HG03442 (cell line): ENCODE measurements around the gene USP40.

ENCODE experiments used
- ATAC-seq: cut with Tn5 transposase; IDR thresholded peaks from one replicate; pipeline ENCODE4 v1.9.1; 2021; ENCODE audit warnings: mild to moderate bottlenecking, moderate library complexity; ENCODE audit not compliant: unreplicated experiment

The USP40 gene

DNA sequence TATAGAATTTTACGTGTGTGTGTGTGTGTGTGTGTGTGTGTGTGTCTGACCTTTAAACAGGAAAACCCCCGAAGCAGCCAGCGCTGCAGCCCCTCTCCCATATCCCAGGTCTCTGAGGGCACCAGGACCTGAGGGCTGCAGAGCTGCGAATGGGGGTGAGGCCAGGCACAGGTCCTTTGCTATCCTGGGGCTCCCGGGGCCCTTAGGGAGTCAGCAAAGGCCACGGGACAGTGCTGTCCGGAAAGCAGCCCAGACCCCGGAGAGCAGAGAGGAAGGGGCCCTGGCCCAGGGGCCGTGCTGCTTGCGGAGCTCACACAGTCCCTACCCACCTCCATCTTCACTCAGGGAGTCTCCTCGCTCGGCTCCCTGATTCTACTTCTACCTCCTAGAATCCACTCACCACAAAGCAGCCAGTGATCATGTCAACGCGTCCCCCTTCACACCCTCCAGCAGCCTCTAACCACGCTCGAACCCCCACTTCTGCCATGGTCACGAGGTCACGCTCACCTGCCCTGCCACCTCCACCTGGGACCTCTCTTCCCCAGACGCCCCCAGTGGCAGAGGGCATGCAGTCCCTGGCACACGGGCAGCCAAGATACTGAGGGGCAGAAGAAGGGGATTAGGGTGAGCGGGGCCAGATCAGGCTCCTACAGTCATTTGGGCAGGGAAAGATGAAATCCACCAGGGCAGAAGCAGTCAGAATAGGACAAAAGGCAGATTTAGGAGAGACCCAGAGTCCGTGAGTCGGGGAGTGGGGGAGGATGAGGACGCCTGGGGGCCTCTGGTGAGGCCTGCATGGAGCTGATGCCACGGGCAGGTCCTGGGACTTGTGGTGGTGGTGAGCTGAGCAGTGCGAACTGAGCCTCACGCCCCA, 86.7 kb downstream of the USP40 start:
- no peak for ATAC-seq

DNA sequence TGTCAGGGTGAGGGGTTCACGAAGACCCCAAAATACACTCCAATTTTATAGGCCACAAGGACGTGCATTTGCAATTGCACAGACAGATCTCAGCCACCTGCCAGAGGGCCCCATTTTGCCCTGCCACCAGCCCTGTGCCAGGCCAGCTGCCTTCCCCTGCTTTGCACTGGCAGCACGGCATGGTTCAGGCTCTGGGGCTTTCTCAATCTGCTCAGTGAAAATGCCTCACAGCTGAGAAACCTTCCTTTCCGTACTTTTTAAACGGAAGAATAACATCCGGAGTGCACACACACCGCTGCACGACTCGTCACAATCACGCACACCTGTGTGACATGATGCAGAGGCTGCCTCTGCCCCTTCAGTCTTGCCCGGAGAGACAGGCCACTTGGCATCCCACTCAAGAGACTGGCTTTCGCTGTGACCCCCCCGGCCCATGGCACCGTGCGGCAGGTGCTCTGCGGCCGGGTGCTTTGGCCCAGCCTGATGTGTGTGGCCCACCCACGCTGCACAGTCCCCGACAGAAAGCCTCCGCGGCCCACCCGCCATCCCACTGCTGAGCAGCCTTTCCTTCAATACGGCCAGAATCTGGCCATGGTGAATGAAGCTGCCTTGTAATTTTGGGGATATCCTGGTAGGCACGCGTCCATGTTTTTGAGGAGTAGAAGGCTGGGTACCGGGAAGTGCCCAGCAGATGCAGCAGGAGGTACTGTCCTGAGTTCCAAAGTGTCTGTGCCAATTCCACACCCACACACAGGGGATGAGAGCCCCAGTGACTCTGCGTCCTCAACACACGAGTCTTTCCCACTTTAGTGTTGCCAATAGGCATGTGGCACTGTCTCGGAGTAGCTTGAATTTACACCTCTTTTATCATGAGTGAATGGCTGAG, 88.8 kb downstream of the USP40 start:
- ATAC-seq, result no peak

DNA sequence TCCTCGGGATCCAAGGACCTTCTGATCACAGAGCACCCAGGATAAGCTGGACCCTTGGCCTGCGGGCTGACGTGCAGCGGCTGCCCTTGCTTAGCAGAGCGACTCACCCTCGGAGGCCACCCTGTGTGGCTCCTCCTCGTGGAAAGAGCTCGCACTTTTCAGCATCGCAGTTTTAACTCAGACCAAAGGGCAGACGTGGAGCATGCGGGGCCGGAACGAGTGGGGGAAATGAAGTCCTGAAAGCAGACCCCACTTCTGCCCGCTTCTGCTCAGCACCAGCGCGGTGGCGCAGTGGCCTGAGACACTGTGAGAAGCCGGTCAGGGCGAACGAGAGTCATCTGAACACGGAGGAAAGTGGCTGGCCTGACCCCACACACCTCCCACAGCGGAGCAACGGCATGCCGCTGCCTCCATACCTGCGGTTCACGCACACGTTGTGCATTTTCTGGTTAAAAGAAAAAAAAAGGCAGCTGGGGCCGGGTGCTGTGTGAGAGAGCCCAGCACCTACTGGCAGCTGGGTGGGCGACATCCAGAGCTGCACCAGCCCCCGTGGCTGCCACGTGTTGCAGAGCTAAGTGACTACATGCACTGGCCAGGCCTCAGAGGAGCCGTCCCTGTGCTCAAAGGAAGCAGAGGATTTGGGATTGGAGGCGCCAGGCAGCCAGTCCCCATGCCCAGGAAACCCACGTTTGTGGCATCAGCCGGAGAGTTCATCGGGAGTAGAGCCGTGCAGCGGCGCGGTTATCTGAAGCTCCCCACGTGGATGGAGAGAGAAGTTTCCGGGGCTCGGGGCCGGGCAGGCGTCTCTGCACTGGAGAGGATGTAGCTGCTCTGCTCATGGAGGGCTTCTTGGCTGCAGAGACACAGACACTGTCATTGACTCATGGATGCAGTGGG, 89.7 kb downstream of the USP40 start:
- ATAC-seq, result no peak

DNA sequence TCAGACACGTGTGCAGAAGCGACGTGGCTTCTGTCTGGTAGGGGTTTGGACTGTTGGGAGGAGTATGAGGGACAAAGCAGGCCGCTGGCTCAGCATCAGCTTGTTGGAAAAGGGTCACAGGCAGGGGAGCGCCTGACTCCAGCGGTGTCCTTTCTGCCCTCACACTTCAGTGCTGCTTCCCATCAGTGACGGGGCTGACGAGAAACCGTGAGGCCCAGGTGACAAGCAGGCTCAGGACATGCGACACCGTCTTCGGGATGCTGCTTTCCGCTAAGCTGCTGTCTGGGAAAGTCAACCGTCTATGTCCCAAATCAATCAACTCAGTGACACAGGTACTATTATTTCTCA, 90.5 kb downstream of the USP40 start:
- no peak for ATAC-seq

DNA sequence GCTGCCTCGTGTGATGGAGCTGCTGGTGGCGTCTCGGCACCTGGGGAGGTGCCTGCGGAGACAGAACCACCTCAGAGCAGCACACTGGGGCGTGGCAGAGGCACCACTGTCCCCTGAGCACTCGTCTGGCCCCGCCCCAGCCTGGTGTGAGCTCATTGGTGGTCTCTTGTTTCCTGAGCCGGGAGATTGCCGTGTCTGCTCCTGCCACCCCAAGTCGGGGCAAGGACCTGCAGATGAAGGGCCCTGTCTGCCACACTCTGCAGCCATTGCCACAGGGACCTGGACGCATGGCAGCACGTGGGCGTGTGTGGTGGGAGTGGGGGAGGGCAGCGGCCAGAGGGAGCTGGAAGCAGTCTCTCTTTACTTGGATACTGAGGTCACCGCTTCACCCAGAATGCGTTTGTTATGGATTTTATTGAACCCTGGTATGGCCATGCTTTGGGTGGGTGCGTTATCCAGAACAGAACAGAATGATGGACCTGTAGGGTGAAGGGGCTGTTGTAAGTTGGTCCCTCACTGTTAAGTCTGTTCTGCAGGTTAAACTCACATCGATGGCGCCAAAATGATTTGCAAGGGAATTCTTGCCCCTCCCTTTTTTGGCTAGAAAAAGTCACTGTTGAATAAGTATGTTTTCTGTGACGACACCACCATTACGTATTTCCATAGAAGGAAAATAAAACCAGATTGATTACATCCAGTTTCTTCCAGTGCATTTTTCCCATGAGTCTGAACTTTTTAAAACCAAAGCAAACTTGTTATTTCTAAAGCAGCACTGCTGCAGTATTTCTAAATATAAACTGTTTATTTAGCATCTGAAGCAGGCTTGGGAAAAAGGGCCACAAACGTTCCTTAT, 92.0 kb downstream of the USP40 start:
- ATAC-seq, result no peak

DNA sequence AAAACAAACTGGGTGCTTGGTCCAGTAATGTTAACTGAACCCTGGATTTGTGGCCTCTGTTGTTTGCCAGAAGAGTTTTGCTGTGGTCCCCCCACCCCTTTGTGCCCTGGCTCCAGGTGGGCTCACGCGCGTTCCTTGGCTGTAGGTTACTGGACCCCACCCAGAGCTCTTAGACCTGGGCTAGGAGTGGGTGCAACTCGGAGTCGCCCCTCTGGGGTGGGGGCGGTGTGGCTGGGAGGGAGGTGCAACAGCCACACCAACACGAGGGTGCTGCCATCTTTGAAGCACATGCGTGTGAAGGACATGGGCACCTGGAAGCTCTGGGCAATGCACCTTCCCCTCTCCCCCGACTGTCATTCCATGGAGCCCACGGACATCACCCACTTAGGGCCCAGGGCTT, 92.7 kb downstream of the USP40 start:
- no peak for ATAC-seq

DNA sequence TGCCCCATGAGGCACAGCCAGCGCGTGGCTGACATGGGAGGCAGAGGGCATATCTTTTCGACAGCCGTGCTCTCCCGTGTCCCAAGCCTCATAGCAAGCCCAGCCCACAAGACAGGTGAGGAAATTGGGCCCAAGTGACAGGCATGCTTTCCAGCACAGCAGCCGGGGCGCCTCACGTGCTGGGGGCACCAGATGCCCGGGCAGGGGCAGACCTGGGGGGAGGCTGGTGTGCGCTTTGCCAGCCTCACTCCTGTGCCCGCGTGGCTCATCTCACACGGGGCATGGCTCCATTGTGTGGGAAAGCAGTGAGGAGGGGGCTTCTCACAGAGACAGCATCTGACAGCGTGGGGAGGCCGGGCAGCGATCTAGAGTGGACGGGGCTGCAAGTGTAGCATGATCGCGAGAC, 93.2 kb downstream of the USP40 start:
- ATAC-seq, result no peak

DNA sequence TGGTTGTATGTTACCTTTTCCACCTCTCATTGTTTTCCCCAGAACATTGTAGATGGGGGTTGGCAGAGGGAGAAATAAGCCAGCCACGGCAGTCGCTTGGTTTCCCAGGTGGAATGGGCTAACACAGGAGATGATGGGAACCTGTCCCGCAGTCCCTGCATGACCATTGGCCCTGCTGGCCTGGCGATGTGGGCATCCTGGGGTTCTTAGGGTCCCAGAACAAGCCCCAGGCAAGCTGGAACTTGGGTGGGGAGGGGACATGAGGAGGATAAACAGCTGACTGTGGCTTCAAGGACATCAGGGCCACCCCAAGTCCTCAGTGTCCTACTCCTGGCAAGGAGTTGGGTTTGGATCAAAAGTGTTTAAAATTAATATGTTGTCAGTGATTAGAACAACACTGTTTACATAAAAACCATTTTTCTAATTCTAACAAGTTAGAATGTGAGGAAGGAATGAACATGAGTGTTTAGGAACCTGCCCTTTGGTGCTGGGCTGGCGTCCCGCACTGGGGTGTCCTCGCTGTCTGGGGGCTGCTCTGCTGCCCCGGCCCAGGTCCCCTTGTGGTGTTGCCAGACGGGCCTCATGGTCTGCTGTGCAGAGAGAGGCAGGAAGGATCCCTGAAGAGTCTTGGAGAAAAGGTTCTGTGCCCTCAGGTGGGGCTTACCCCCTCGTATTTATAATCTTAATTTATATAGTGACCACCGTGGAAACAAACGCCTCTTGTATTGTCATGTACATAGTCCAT, 95.1 kb downstream of the USP40 start:
- no peak for ATAC-seq

DNA sequence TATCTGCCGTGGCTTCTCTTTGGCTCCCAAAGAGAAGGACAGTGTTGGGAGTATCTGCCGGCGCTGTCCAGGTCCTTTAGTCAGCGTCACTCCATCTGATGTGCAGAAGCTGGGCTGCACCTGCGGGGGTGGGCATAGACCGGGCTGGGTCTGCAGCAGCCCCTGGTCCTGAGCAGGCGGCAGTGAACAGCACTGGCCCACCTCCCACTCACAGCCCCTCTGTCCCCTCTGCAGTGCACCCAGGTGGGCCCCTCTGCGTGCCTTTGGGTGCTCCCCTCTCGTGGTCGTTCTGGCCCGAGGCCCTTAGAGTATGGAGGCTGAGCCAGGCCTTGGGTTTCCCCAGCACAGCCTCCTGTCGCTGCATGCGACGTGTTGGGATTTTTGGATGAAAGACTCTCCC, 95.7 kb downstream of the USP40 start:
- no peak for ATAC-seq

DNA sequence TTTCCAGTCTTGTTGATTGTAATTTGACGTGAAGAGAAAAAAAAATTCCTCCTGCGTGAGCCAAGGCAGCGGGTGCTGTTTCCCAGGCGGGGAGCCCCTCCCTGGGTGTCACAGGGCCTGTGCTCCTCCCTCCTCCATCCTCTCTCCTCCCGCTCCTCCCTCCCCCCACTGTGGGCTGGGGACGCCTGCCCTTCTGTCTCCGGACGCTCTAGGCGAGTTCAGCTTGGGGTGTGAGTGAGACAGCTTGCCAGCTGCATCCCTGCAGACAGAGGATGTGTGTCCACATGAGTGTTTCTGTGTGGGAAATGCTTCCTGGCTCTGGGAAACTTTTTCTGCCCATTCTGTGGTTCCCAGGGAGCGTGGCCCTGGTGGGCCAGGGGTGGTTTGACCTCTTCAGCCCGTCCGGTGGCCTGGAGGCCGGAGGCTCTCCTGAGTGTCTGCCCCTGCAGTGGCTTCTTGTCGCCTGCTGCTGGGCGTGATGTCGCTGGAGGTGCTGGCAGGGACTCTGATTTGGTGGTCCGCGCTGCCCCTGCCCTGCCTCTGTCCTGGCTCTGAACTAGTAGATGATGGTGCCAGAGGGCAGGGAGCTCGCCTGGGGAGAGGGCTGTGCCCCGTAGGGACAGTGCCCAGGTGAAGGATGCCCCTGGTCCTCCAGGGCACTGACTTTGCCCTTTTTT, 96.4 kb downstream of the USP40 start:
- no peak for ATAC-seq

DNA sequence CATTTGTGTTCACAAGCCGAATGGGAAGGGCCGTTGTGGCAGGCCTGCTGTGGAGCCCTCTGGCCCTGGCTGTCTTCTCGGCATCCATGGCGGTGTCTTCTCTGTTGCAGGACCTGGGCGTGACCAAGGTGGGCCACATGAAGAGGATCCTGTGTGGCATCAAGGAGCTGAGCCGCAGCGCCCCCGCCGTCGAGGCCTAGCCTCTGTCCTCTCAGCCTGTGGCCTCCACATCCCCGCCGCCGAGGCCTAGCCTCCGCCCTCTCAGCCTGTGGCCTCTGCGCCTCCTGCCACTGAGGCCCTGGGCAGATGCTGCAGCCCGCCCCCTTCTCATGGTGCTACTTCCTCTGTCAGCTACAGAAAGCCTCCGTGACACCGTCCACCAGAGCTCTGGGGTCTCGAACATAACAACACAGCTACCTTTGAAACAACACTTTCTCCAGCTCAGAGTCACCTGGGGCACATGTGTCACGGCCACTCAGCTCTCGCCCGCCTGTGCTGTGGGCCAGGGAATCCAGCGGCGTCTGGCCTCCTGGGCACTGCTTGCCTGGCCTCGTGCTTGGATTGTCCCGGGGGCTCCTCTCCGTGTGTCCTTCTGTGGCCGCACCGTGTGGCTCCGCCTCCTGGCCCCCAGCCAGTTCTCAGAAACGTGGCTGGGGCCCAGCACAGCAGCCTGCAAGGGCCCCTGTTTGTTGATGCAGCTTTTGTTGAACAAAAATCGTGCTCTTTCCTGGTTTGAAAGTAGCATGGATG, 97.1 kb downstream of the USP40 start:
- no peak for ATAC-seq

DNA sequence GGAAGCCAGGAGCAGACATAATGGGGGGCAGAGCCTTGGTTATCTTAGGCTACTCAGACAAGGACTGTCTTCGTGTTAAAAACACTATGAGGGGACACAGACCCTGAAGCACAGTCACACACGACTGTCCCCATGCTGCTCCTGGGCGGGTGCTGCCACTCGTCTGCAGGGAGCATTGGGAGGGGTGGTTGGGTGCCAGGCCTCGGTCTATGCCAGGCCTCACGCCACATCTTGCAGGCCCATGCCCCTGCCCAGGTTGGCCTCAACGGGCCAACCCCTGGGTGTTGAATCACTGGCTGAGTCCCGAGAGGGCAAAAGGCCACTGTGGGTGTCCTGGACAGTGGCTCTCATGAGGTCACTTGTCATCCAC, 97.9 kb downstream of the USP40 start:
- ATAC-seq, result no peak

DNA sequence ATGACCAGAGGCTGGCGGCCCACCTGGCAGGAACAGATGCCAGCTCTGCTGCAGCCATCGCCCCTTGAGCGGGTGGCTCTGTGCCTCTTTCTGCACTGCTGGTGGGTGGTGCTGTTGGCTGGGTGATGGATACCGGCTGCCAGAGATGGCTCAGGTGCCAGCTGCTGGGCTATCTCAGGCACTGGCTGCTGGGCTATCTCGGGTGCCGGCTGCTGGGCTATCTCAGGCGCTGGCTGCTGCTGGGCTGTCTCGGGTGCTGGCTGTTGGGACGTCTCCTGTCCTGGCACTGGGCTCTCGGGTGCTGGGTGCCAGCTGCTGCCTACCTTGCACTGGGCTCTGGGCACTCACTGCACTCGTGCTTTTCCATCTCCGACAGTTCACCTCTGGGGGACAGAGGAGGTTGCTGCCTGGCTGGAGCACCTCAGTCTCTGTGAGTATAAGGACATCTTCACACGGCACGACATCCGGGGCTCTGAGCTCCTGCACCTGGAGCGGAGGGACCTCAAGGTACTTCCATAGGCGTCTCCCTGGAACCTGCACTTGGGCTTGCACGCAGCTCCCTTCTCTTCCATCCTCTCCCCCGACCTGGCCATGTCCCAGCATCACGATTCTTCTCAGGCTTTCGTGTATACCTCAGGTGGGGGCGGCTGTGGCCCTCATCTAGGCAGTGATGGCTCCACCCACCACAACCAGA, 98.4 kb downstream of the USP40 start:
- no peak for ATAC-seq

DNA sequence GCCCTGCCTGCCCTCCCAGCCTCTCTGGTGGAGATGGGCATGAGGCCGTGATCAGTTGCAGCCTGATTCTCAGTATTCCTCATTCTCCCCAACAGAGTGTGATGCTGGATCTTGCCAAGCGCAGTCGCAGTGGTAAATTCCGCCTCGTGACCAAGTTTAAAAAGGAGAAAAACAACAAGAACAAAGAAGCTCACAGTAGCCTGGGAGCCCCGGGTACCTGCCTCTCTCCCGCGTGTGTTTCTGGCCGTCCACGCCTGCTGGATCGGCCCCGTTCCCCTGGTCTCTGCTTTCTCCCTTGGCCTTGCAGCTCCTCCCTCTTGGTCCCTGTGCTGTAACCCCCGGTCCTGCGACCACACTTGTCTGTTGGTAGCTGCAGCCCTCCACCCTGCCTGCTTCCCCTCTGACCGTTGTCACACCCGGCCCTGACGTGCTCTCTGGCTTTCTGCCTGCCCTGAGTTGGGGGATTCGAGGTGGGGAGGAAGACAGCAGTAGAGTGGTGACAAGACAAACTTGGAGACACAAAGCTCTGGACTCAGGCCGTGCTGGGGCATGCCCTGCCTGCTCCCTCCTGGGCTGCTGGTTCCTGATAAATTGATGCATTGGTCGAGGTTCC, 99.5 kb downstream of the USP40 start:
- no peak for ATAC-seq

DNA sequence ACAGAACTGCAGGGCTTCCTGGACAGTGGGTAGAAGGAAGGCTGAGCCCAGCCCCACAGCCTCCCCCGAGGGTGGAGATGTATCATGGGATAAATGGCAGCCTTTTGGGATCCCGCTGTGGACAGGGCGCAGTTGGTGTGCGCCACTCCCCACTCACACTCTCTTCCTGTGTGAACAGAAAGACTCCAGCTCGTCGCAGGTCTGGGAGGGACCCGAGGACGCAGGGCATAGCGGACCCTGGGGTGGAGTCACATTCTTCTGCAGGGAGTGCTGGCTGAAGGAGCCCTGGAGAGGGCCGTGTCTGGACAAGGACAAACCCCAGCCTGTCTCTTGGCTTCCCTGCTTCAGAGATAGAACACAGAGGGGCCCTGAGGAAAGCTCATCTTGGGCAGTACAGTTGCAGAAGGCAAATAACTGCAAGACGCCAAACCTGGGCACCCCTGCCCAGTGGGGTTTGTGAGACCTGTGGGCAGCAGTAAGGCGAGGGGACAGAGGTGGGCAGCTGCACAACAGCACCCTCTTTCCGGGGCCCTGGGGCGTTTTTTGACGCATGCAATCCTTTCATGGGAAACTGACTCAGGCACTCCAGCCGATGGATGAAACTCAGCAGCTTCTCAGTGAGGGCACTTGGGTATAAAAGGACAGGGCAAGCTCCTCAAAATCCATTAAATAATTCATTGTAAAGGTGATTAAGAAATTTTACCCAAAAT, 101.9 kb downstream of the USP40 start:
- no peak for ATAC-seq

DNA sequence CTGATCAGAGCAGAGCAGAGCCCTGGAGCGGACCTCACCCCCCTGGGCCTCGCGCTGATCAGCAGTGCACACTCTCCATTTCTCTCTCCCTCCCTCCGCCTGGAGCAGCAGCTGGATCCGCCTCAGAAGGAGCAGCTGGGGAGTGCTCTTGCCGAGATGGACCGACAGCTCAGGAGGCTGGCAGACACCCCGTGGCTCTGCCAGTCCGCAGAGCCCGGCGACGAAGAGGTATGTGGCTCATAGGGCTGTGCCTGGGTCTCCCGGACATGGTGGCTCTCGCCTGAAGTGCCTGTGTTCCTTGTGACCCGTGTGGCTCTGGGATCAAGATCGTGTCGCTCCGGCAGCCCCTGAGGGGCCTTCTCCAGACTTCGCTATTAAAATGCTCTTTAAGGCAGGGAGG, 102.5 kb downstream of the USP40 start:
- no peak for ATAC-seq

DNA sequence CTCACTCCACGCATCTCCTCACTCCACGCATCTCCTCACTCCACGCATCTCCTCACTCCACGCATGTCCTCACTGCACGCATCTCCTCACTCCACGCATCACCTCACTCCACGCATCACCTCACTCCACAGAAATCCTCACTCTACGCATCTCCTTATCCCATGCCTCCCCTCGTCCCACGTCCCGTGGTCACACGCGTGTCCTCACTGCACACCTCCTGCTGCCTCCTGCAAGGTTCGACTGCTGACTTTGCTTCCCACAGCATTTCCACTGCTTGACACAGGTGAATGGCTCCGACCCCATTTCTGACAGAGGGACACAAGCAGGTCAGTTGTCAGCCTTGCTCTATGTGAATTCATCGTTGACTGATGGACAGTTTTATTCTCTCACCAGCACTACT, 103.0 kb downstream of the USP40 start:
- ATAC-seq, result no peak
